ENCODE measurements around the gene ARHGEF2.

GRCh38 chr1:156024801-156025200 is 46.5 kb upstream of the ARHGEF2 start:
- TF ChIP-seq, protein P1, sequence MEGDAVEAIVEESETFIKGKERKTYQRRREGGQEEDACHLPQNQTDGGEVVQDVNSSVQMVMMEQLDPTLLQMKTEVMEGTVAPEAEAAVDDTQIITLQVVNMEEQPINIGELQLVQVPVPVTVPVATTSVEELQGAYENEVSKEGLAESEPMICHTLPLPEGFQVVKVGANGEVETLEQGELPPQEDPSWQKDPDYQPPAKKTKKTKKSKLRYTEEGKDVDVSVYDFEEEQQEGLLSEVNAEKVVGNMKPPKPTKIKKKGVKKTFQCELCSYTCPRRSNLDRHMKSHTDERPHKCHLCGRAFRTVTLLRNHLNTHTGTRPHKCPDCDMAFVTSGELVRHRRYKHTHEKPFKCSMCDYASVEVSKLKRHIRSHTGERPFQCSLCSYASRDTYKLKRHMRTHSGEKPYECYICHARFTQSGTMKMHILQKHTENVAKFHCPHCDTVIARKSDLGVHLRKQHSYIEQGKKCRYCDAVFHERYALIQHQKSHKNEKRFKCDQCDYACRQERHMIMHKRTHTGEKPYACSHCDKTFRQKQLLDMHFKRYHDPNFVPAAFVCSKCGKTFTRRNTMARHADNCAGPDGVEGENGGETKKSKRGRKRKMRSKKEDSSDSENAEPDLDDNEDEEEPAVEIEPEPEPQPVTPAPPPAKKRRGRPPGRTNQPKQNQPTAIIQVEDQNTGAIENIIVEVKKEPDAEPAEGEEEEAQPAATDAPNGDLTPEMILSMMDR (conservative IDR thresholded peaks at IDR 0.05; ENCODE audit: low read length), result no peak
- no peak for TF ChIP-seq EZH2phosphoT487 (IDR thresholded peaks at IDR 0.05; ENCODE audit: borderline replicate concordance, low read depth, low read length)
